DMS53 treated with DMSO at 0.1 percent for 48 hours (cell line): ENCODE measurements around the gene HAVCR2.
A peak's percentile ranks its signal among the peaks of the same experiment; 100 is the strongest.
"Not testable (repeated sequence)": the region's sequence is repeated elsewhere in the genome, so short reads cannot be mapped to it uniquely, and the experiment has no call there.

Source experiments
- DNase-seq: peaks from one replicate; lab custom pipeline; 2025; ENCODE audit not compliant: unreplicated experiment; lab: John Stamatoyannopoulos, UW

HAVCR2 gene

DNA sequence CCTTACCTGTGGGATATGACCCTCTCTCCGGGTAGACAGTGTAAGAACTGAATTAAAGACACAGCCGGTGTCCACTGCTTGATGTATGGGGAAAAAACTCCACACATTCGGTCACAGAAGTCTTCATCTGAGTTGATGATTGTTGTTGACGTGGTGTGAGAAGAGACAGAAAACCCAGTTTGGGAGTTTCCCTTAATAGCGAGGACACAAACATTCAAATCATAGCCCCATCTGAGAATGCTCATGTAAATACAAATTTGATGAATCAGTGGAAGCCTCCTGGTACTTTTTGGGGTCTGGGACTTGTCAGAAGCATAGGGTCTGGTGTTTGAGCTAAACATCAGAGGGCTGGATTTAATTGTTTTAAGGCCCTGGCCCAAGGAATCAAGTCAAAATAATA, 60.9 kb downstream of the HAVCR2 start:
- no peak for DNase-seq

DNA sequence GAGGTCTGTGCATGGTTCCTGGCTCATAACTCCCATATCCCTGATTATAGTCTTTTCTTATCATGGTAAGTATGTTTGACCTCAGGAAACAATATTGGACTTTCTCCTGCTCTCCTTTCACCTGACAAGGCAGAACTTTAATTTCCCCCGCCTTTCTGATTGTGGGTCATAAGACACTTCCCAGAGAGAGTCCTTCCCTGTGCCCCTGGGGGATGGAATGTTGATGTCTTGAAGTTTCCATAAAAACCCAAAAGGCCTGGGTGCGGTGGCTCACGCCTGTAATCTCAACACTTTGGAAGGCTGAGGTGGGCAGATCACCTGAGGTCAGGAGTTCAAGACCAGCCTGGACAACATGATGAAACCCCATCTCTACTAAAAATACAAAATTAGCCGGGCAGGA, 61.8 kb downstream of the HAVCR2 start:
- DNase-seq: not testable (repeated sequence)

DNA sequence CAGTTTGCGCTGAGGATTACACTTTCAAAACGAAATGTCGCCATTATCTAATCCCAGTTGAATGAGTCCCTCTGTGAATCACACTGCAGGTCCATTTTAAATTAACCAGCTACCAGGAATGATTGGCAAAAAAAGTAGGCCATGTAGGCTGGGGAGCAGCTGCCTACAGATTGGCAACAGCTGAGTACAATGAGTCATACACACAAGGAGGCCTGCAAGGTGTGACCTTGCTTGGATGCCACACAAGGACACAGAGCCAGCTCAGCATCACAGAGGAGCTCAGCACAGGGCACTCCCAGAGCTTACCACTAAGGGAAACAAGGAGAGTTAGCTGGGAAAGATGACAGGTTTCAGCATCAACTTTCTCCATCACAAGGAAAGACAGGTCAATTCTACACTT, 62.8 kb downstream of the HAVCR2 start:
- DNase-seq: peak; percentile 77

DNA sequence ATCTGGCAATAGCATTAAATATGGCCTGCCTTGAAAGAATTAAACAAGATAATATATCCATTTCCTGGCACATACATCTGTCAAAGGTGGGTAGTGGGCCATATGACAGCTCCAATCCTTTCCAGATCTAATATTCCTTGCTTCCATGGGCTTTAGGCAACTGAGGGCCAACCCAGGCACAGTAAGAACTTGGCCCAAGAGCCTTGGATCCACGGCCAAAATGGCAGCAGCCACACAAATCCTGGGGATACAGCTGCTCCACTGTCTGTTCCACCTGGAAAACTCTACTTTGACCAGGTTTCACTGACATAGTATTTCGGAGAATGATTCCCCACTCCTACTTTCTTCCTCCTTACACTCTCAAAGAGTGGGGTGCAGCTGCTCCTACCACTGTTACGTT, 63.2 kb downstream of the HAVCR2 start:
- DNase-seq: no peak

DNA sequence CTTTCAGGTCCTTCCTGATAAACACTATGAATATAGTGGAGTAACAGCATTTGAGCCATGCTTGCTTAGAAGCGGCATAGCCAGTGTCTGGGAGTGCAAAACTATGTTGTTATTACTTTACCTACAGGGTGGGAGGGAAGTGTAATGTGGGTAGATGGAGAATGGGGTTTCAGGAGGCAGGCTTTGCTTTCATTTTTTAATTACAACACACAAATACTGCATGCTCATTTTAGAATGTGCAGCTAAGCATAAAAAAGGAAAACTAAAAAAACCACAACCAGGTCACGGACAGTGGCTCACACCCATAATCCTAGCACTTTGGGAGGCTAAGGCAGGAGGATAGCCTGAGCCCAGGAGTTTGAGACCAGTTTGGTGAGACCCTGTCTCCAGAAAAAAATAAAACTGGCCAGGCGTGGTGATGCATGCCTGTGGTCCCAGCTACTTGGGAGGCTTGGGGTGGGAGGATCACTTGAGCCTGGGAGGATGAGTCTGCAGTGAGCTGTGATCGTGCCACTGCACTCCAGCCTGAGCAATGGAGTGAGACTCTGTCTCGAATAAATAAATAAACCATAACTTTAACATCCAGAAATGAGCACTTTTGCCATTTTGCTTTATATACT, 70.2 kb downstream of the HAVCR2 start:
- no peak for DNase-seq
